ENCODE measurements around the gene NADSYN1. TPM values are rescaled to one million over a fixed set of nuclear protein-coding genes. Genes with fewer than 3 reads are reported as not detected.

The NADSYN1 gene
- total and polyA plus RNA-seq, 2 of the 13 experiments (the other 11 are each of a cell fraction or from before 2014, with no cell fraction given) = 35.7 to 51.5 TPM

DNA sequence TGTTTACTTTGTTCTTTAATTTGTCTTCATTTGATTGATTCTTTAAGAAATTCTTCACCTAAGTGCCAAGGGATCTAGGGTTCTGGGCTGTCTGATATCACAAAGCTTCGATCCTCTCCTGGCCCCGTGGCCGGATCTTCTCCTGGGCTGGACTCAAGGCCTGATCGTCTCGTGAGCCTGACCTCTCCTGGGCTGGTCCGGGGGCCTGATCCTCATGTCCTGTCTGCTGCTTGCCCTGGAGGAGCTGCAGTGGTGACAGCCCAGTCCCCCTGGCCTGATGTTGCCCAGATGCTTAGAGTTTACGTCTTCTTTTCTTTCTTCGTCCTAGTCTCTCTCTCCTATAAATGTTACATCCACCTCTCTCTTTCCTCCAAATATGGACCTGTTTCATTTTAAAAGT lies 3.3 kb downstream of the NADSYN1 start:
- 93% methylated on average over 8 of the region's 8 CpGs for WGBS (ENCODE audit: low lambda C conversion rate)
- ChIA-PET POLR2A (no interaction called here), CTCF (ENCODE audit: low intra/inter-chr PET ratio, low total read pairs) (no interaction called here)
- H2AFZ ChIP-seq (ENCODE audit: low read length) = no peak overlapping the region
- DNase-seq (ENCODE audit: low spot score) = no peak
- peaks cover 27 to 58% of the 10 kb centered on the region in 2 experiments for H3K36me3 ChIP-seq (replicated peaks in 1 of 2; ENCODE audit: control insufficient read depth in 1 of 2, insufficient read depth in 2 of 2, low read length in 2 of 2)
- H4K20me1 ChIP-seq (ENCODE audit: insufficient read depth, low read length) = no peaks in the 10 kb centered on the region
- intact Hi-C loops (cut with micrococcal nuclease; ENCODE audit: unreplicated experiment) (no loop called here), in situ Hi-C loops (cut with HindIII; ENCODE audit: extremely low pct_ligation_motif_present, low pct_unique_long_range_greater_than_20kb) (no loop called here)
- no peak overlapping the region for H3K4me2 ChIP-seq (ENCODE audit: low read depth, low read length)
- ATAC-seq = no peak
- H3K27me3 ChIP-seq (ENCODE audit: control insufficient read depth in 1 of 2, insufficient read depth in 2 of 2, low read length in 2 of 2) = no peaks in the 10 kb centered on the region
- no peak for TF ChIP-seq CENPX (CRISPR knock-in tag; IDR thresholded peaks at IDR 0.05)
- TF ChIP-seq, protein P1, sequence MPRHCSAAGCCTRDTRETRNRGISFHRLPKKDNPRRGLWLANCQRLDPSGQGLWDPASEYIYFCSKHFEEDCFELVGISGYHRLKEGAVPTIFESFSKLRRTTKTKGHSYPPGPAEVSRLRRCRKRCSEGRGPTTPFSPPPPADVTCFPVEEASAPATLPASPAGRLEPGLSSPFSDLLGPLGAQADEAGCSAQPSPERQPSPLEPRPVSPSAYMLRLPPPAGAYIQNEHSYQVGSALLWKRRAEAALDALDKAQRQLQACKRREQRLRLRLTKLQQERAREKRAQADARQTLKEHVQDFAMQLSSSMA (CRISPR knock-in tag; IDR thresholded peaks at IDR 0.05) = no peak
- no peak overlapping the region for H3K27ac ChIP-seq (ENCODE audit: extremely low read length, insufficient read depth, low read length)
- H3K9ac ChIP-seq (ENCODE audit: insufficient read depth, low read depth, low read length) = no peak overlapping the region
- peaks cover 28% of the 10 kb centered on the region for H3K4me1 ChIP-seq (ENCODE audit: insufficient read depth, low read length)
- no peak for FAIRE-seq
- H3K9me3 ChIP-seq (ENCODE audit: low read length) = no peaks in the 10 kb centered on the region
- H3K79me2 ChIP-seq (ENCODE audit: insufficient read depth, low read length) = peaks cover 12% of the 10 kb centered on the region
- BruUV-seq (replicated peaks) = no TSS peak
- H3K4me3 ChIP-seq (replicated peaks in 1 of 3; ENCODE audit: insufficient read depth in 1 of 3, low read depth in 2 of 3, low read length in 3 of 3) = no peak overlapping the region

DNA sequence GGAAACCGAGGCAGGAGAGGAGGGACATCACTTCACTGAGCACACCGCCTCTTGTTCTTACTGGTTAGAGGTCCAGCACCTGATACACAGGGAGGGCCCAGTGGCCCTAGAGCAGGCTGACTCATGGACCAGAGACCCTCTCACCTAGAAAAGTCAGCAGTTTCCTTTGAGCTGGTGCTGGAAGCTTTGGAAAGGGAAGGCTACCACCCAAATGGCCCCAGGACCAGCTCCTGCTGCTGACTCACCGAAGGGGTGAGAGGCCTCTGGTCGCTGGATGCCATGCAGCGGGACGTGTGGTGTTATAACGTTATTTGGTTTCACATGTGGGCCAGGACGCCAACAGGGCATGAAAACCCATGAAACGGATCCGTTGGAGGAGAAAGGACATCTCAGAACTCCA lies 3.8 kb downstream of the NADSYN1 start:
- Histone ChIP-seq H2AFZ (ENCODE audit: low read length) (no peak overlapping the region), H3K27ac (ENCODE audit: extremely low read length, insufficient read depth, low read length) (no peak overlapping the region), H3K9ac (ENCODE audit: insufficient read depth, low read depth, low read length) (no peak overlapping the region), H3K4me2 (ENCODE audit: low read depth, low read length) (no peak overlapping the region), H3K36me3 (replicated peaks in 1 of 2; ENCODE audit: control insufficient read depth in 1 of 2, insufficient read depth in 2 of 2, low read length in 2 of 2) (peaks cover 27 to 61% of the 10 kb centered on the region in 2 experiments), H4K20me1 (ENCODE audit: insufficient read depth, low read length) (no peaks in the 10 kb centered on the region), H3K9me3 (ENCODE audit: low read length) (no peaks in the 10 kb centered on the region), H3K79me2 (ENCODE audit: insufficient read depth, low read length) (peaks cover 12% of the 10 kb centered on the region), H3K4me3 (replicated peaks in 1 of 3; ENCODE audit: insufficient read depth in 1 of 3, low read depth in 2 of 3, low read length in 3 of 3) (no peak overlapping the region), H3K27me3 (ENCODE audit: control insufficient read depth in 1 of 2, insufficient read depth in 2 of 2, low read length in 2 of 2) (no peaks in the 10 kb centered on the region), H3K4me1 (ENCODE audit: insufficient read depth, low read length) (peaks cover 23% of the 10 kb centered on the region)
- DNase-seq (ENCODE audit: low spot score) = no peak
- POLR2A ChIA-PET = no interaction called here
- no peak for ATAC-seq
- WGBS (ENCODE audit: low lambda C conversion rate) = 98% methylated on average over 10 of the region's 10 CpGs
- in situ Hi-C loops (cut with HindIII; ENCODE audit: extremely low pct_ligation_motif_present, low pct_unique_long_range_greater_than_20kb) = no loop called here
- CTCF ChIA-PET (ENCODE audit: low intra/inter-chr PET ratio, low total read pairs) = no interaction called here
- no TSS peak for BruUV-seq (replicated peaks)
- FAIRE-seq = no peak
- intact Hi-C loops (cut with micrococcal nuclease; ENCODE audit: unreplicated experiment) = no loop called here
- TF ChIP-seq ZSCAN22 (CRISPR knock-in tag; IDR thresholded peaks at IDR 0.05) (no peak), PRDM4 (CRISPR knock-in tag; IDR thresholded peaks at IDR 0.05; ENCODE audit: borderline replicate concordance) (no peak), LCORL (IDR thresholded peaks at IDR 0.05) (no peak), LCORL (CRISPR knock-in tag; IDR thresholded peaks at IDR 0.05) (no peak), ZNF354B (CRISPR knock-in tag; IDR thresholded peaks at IDR 0.05) (no peak), ZSCAN30 (CRISPR knock-in tag; IDR thresholded peaks at IDR 0.05) (no peak), KLF15 (CRISPR knock-in tag; IDR thresholded peaks at IDR 0.05; ENCODE audit: borderline replicate concordance) (no peak), ZNF501 (CRISPR knock-in tag; IDR thresholded peaks at IDR 0.05) (no peak), ATF4 (CRISPR knock-in tag; IDR thresholded peaks at IDR 0.05) (no peak), ISX (CRISPR knock-in tag; conservative IDR thresholded peaks at IDR 0.05) (no peak), ZNF883 (CRISPR knock-in tag; IDR thresholded peaks at IDR 0.05; ENCODE audit: not compliant biosample characterization) (no peak)
- TF ChIP-seq, protein P2, sequence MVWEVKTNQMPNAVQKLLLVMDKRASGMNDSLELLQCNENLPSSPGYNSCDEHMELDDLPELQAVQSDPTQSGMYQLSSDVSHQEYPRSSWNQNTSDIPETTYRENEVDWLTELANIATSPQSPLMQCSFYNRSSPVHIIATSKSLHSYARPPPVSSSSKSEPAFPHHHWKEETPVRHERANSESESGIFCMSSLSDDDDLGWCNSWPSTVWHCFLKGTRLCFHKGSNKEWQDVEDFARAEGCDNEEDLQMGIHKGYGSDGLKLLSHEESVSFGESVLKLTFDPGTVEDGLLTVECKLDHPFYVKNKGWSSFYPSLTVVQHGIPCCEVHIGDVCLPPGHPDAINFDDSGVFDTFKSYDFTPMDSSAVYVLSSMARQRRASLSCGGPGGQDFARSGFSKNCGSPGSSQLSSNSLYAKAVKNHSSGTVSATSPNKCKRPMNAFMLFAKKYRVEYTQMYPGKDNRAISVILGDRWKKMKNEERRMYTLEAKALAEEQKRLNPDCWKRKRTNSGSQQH (CRISPR knock-in tag; IDR thresholded peaks at IDR 0.05; ENCODE audit: low read depth) = no peak
